GM19240 (cell line): ENCODE measurements around the gene ALDH1A2.
"Not testable (repeated sequence)": the region's sequence is repeated elsewhere in the genome, so short reads cannot be mapped to it uniquely, and the experiment has no call there.

ENCODE experiments used
- DNase-seq: peaks from one replicate; pipeline ENCODE4 v3.0.0; 2011; ENCODE audit warnings: low spot score; ENCODE audit not compliant: insufficient read length

ALDH1A2 gene

GRCh38 chr15:57999699-58000098 lies 65.8 kb downstream of the ALDH1A2 start:
- not testable (repeated sequence) for DNase-seq

- no peak for DNase-seq
Measured at GRCh38 chr15:57996561-57996960, 69.0 kb downstream of the ALDH1A2 start.

GRCh38 chr15:57994221-57995049 lies 71.1 kb downstream of the ALDH1A2 start:
- no peak for DNase-seq

- DNase-seq: no peak
Measured at GRCh38 chr15:57993409-57994145, 71.9 kb downstream of the ALDH1A2 start.

GRCh38 chr15:57992761-57993355 lies 72.7 kb downstream of the ALDH1A2 start:
- no peak for DNase-seq

GRCh38 chr15:57973534-57973933 lies 92.0 kb downstream of the ALDH1A2 start:
- no peak for DNase-seq

GRCh38 chr15:57972864-57973263 lies 92.6 kb downstream of the ALDH1A2 start:
- DNase-seq: no peak

GRCh38 chr15:57969996-57970395 lies 95.5 kb downstream of the ALDH1A2 start:
- no peak for DNase-seq

- DNase-seq: no peak
Measured at GRCh38 chr15:57969355-57969754, 96.2 kb downstream of the ALDH1A2 start.

- DNase-seq: no peak
Measured at GRCh38 chr15:57962887-57963286, 102.6 kb downstream of the ALDH1A2 start.

GRCh38 chr15:57961919-57962318 lies 103.6 kb downstream of the ALDH1A2 start:
- no peak for DNase-seq

GRCh38 chr15:57957113-57957512 lies 108.4 kb downstream of the ALDH1A2 start:
- no peak for DNase-seq

- no peak for DNase-seq
Measured at GRCh38 chr15:57953874-57954273, 111.6 kb downstream of the ALDH1A2 start.

GRCh38 chr15:57951328-57951932 lies 114.1 kb downstream of the ALDH1A2 start:
- DNase-seq: no peak

- DNase-seq: no peak
Measured at GRCh38 chr15:57950381-57950946, 115.0 kb downstream of the ALDH1A2 start.

GRCh38 chr15:57949374-57949943 lies 116.1 kb downstream of the ALDH1A2 start:
- no peak for DNase-seq

- no peak for DNase-seq
Measured at GRCh38 chr15:57948351-57949289, 116.9 kb downstream of the ALDH1A2 start.

GRCh38 chr15:57947781-57948180 lies 117.7 kb downstream of the ALDH1A2 start:
- DNase-seq: no peak

GRCh38 chr15:57947282-57947681 lies 118.2 kb downstream of the ALDH1A2 start:
- DNase-seq: no peak

GRCh38 chr15:57946491-57947048 lies 118.9 kb downstream of the ALDH1A2 start:
- no peak for DNase-seq
